NCI-H2171 (cell line): ENCODE results near the gene RYR1.
"Not testable (repeated sequence)": the region's sequence is repeated elsewhere in the genome, so short reads cannot be mapped to it uniquely, and the experiment has no call there.

Experiments
- DNase-seq: peaks from one replicate; lab custom pipeline; 2025; lab: John Stamatoyannopoulos, UW

The RYR1 gene

DNA sequence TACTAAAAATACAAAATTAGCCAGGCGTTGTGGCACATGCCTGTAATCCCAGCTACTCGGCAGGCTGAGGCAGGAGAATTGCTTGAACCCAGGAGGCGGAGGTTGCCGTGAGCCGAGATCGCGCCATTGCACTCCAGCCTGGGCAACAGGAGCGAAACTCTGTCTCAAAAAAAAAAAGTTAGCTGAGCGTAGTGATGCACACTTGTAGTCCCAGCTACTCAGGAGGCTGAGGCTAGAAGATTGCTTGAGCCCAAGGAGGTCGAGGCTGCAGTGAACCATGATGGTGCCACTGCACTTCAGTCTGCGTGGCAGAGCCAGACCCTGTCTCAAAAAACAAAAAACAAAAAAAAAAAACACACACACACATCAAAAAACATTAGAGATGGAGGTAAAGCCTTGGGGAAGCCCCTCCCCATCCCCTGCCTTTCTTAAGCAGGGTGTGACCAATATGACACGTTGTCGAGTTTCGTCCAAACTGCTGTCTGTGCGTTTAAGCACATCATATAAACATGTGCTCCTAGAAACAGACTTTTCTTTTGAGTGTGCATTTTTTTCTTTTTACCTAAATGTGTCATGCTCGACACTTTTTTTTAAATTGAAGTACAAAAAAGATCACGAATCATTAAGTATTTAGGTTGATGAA is 6.3 kb upstream of the RYR1 start:
- not testable (repeated sequence) for DNase-seq

DNA sequence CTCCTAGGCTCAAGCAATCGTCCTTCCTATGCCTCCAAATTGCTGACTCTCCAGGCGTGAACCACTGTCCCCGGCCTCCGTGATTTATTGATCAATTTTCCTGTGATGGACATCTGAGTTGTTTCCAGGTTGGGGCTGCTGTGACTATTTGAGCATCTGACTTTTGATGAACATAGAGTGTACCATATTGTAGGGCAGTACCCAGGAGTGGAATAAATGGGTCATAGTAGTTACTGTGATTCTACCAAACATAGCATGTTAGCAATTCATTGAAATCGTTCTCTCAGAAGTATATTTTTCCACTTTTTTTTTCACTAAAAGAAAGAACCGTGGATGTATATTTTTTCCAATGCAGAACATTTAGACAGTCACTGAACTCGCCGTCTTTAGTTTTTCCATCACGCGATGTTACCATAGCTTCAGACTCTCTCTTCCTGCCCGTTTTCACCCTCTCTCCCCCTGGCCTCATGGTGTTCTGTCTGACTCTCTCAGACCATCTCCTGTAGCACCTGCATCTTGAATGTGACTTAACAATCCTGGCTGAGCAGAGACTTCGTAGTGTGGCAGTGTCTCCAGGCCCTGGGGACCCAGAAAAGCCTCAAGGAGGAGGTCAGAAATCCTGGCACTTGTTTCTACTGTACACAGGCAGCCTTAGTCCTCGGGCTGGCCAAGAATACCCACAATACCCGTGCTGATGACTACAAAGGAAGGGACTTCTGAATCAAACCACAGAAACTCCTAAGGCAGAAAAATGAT is 4.3 kb upstream of the RYR1 start:
- DNase-seq, result no peak

DNA sequence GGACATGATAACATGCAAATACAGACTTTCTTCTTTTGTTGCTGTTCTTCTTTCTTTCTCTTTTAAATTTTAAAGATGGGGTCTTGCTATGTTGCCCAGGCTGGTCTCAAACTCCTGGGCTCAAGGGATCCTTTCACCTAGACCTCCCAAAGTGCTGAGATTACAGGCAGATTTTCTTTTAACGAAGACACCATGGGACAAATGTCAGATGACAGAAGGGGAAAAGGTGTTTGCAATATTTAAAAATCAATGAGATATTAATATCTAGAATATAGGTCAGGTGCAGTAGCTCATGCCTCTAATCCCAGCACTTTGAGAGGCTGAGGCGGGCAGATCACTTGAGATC is 3.7 kb upstream of the RYR1 start:
- no peak for DNase-seq

DNA sequence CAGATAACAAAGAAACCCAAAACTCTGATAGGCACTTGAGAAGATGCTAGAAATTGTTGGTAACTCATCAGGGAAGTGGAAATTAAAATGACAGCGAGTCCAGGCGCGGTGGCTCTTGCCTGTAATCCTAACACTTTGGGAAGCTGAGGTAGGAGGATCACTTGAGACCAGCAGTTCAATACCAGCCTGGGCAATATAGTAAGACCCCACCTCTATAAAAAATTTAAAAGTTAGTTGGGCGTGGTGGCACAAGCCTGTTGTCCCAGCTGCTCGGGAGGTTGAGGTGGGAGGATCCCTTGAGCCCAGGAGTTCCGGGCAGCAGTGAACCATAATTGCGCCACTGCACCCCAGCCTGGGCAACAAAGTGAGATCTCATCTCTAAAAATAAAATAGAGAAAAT is 2.6 kb upstream of the RYR1 start:
- DNase-seq, result no peak

DNA sequence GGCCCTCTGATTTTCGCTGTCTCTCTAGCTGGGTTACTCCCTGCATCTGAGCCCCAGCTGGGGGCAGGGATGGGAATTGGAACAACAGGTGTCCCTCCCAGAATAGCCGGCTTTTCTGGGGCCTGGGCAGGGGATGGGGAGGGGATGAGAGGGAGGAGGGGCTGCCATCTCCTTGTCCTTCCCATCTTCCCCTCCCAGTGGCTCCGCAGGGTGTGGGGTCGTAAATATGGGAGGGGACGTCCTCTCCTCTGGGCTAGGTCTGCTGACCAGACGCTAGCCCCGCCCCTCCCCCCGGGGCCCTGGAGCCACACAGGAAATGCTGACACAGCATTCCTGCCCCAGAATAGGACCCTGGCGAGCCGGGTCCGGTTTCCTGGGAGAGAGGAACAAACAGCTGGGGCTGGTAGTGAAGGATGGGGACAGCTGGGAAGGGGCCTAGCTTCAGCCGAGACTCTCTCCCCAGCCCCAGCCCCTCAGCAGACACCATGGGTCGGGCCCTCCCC is 1.1 kb downstream of the RYR1 start:
- DNase-seq, result no peak

DNA sequence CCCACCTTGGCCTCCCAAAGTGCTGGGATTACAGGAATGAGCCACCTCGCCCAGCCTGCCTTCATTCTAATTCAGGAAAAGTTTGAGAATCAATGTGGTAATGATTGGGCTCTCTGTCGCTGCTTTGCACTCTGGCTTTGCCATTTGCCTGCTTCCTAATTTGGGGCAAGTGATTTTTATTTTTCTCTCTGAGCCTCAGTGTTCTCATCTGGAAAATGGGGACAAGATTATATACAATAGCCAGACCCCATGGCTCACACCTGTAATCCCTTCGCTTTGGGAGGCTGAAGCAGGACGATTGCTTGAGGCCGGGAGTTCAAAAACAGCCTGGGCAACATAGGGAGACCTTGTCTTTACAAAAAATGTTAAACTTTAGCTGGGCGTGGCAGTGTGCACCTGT is 3.8 kb downstream of the RYR1 start:
- no peak for DNase-seq

DNA sequence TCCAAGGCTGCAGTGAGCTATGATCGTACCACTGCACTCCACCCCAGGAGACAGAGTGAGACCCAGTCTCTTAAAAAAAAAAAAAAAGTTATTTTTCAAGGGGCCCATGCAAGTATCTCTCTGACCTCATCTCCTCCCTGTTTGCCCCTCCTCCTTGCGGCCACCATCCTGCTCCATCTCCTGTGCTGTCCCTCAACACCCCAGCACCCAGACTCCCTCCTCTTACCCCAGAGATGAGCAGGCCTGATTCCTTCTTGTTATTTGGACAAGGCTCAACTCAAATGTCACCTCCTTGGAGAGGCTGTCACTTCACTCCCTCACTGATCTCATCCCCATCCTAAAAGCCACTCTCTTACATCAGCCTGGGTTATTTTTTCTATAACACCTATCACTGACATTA is 4.4 kb downstream of the RYR1 start:
- DNase-seq, result no peak

DNA sequence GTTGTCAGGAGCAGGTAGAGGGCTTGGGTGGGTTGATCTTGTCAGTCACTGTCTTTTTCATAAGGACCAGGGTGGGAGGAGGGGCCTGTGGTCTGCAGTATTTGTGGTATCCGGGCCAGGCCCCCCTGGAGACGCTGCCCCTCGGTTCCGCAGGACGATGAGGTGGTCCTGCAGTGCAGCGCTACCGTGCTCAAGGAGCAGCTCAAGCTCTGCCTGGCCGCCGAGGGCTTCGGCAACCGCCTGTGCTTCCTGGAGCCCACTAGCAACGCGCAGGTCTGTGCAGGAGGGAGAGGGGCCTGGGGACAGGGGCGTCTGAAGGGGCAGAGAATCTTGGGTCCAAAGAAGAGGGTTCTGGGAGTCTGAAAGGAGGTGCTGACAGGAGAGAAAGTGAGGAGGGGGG is 7.1 kb downstream of the RYR1 start:
- DNase-seq, result no peak

DNA sequence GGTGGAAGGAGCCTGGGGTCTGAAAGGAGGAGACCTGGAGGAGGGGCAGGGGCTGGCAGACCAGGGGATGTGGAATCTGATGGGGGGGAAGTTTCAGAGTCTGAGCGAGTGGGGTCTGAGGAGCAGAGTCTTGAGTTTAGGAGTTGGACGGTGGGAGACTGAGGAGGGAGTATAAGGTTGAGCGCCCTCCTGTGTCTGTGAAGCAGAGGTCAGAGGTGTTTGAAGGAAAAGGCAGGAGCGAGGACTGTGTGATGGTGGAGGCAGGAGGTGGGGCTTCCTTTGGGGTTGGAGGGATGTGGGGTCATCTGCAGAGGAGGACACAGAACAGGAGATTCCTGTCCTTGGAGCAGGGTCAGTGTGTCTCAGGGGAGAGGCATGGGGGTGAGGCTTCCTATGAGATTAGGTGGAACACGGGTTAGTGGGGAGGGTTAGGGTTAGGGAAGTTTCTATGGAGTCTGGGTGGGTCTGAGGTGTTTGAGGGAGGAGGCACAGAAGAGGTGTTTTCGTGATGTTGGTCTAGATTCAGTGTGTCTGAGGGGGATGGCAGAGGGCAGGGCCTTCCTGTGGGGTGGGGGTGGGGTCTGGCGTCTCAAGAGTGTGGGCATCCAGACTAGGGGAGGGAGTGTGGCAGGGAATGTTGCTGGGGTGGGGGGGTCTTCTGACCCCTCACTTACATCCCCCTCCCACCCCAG is 8.3 kb downstream of the RYR1 start:
- no peak for DNase-seq

DNA sequence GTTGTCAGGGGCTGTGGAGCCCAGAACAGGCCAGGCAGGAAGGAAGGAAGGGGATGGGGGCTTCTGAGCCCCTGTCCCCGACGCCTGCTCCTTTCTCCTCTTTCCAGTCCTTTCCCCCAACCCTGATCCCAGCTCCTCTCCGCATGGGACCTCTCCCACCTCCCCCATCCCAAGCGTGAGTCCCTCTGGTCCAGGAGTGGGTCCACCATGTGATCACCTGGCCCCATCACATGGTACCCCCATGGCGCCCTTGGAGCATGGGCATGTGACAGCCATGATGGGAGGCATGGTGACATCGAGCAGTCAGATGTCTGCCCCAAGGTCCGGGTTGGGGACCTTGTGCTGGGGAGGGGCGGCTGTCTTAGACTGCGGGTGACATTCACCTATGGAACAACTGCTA is 9.2 kb downstream of the RYR1 start:
- DNase-seq, result no peak

DNA sequence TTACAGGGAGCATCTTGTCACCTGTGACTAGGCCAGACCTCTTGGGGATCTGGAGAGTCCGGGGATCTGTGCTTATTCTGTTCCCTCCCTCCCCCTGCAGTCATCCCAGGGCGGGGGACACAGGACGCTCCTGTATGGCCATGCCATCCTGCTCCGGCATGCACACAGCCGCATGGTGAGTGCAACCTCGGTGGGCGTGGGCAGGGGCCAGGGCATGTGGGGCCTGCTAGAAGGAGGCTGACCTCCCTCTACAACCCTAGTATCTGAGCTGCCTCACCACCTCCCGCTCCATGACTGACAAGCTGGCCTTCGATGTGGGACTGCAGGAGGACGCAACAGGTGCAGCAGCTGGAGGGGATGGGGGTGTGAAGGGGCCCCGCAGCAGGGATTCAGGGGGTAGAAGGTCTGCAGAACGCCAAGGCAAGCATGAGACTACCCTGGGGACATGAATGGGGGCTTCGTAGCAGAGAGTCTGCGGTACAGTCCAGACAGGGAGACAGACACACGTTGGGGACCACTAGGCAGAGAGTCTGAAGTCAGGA is 10.0 kb downstream of the RYR1 start:
- DNase-seq, result no peak

DNA sequence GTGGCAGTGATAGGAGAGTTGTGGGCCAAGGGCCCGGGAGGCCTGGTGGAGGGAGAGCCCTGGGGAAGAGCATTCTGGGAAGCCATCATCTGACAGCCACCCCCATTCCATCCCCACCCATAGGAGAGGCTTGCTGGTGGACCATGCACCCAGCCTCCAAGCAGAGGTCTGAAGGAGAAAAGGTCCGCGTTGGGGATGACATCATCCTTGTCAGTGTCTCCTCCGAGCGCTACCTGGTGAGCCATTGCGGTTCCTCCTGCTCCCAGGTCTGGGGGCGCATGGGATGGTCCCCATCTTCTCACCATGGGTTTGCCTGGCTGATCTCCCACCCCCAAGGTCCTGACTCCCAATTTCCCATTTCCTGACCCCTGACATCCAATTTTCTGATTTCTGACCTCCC is 10.5 kb downstream of the RYR1 start:
- DNase-seq, result no peak

DNA sequence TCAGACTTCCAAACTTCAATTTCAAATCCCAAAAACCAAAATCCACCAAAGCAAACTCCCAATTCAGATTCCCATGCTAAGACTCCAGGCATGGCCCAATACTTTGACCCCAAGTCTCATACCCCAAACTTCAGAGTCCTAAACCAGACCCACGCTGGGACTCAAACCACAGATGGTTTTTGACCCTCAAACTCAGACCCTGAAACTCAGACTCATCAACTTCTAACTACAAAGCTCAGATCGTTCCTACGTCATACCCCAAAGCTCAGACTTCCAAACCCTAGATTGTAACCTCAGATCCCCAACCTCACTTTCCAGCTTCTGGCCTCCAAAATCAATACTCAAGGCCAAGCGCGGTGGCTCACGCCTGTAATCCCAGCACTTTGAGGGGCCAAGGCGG is 11.9 kb downstream of the RYR1 start:
- no peak for DNase-seq

DNA sequence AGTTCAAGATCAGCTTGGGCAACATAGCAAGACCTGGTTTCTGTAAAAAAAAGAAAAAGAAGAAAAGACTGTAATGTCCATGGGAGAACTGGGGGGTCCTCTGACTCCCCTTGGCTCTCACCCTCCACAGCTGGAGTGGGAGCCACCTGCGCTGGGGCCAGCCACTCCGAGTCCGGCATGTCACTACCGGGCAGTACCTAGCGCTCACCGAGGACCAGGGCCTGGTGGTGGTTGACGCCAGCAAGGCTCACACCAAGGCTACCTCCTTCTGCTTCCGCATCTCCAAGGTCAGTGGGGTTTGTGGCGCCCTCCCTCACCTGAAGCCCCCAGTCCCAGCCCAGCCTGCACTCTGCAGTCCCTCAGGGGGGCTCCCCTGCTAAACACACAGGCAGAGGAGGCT is 14.7 kb downstream of the RYR1 start:
- DNase-seq, result no peak

DNA sequence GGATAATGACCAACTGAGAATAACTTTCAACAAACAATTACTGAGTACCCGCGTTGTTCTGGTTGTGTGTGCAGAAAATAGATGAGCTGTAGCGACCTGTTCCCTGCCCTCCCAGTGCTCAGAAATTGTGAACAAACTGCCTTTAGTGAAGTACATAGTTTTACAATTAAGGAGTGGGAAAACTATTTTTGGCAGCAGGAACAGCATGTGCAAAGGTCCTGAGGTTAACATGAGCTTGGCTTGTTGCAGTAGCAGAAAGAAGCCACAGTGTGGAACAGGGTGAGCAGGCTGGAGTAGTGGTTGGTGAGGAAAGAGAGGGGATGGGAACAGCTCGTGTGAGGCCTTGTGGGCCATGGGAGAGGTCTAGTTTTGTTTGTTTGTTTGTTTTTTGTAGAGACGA is 16.0 kb downstream of the RYR1 start:
- no peak for DNase-seq

DNA sequence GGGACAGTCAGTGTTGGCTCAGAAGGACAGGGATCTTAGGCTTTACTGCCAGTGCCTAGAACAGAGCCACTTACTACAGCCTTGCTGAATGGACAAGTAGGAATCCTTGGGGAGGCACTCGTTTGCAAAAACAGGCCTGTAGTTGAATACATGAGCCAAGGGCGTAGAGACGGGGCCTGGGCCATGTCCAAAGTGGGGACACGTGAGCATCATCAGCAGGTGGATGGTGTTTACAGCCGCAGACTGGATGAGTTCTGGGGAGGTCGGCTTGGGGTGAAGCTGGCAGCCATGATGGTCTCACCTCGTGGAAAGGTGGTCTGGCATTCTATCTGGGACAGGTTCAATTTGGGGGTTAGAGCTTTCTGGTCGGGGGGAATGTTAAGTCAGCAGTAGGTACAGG is 17.5 kb downstream of the RYR1 start:
- no peak for DNase-seq

DNA sequence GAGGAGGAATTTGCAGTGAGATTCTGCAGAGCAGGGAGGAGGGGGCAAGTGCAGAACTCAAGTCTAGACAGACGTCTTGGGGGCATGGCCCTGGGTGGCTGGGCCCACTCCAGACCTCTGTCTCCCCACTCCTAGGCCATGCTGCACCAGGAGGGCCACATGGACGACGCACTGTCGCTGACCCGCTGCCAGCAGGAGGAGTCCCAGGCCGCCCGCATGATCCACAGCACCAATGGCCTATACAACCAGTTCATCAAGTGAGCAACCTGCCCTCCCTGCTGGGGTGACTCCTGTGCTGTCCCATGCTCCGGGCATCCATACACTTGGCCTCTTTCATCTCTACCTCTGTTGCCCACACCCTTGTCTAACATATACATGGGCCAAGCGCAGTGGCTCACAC is 18.1 kb downstream of the RYR1 start:
- no peak for DNase-seq

DNA sequence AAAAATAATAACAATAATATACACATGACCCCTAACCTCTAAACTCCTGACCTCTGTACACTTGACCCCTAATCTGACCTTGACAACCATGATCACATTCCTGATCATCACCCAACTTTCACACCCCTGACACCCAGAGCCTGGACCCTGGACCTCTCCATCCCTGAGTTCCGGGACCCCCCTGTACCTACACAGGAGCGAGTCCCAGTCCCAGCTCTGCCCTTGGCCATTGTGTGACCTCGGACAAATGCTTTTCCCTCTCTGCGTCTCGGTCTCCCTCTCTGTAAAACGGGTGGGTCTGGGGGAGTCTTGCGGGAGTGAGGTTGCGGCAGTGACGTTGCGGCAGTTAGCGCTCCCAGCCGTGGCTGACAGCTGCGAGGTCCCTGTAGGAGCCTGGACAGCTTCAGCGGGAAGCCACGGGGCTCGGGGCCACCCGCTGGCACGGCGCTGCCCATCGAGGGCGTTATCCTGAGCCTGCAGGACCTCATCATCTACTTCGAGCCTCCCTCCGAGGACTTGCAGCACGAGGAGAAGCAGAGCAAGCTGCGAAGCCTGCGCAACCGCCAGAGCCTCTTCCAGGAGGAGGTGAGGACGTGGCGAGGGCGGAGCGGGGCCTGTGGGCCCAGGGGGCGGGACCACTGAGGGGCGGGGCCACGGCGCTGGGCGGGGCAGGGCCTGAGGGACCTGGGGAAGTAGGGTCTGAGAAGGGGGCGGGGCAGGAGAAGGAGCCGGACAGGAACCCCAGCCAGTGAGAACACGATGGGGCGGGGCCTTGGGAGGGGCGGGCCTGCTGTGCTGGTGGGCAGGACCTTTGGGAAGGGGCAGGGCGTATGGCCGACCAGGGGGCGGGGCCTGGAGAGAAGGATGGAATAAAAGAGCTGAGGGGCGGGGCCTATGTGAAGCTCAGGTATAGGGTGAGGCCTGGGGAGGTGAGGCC is 19.2 kb downstream of the RYR1 start:
- no peak for DNase-seq

DNA sequence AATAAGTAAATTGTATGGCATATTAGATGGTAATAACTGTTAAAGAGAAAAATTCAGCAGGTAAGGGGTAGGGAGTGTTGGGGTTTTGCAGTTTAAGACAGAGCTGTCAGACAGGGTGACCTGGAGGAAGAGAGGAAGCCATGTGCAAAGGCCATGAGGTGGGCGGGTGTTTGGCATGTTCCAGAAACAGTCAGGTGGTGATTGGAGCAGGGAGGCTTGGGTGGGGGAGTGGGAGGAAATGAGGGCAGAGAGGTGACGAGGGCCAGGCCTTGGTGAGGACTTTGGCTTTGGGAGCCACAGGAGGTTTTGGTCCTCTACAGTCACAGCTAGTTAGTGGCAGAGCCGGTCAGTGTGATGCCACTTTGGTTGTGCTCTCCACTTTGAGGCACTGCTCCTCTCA is 20.1 kb downstream of the RYR1 start:
- no peak for DNase-seq

DNA sequence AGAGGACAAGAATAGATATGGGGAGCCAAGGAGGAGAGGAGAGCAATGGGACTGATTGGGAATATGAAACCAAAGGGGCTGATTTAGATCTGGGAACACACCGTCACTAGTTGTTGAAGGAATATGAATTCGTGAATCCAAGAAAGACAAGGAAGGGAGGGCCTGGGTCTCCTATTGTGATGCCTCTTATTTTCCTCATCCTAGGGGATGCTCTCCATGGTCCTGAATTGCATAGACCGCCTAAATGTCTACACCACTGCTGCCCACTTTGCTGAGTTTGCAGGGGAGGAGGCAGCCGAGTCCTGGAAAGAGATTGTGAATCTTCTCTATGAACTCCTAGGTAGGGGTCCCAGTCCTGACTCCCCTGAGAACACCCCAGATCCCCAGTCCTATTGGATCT is 21.5 kb downstream of the RYR1 start:
- no peak for DNase-seq

DNA sequence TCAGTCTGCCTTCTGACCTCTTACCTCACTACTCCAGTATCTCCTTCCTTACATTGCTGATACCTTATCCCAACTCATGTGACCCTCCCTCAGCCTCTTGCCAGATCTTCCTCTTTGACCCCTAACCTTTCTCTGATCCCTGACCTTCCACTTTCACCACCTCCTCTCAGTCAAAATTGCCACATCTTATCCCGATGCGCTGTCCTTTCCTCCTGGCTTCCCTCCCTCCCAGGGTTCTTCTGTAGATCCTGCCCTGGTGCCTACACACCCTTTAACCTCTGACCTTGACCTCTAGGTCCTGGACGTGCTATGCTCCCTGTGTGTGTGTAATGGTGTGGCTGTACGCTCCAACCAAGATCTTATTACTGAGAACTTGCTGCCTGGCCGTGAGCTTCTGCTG is 23.7 kb downstream of the RYR1 start:
- DNase-seq, result no peak
